ENCODE measurements around the gene TSPAN6.
A peak's percentile ranks its signal among the peaks of the same experiment; 100 is the strongest.

TSPAN6 gene

GRCh38 chrX:100636321-100636991 is at the start of gene TSPAN6:
Gene TSPAN6, minus strand, starts transcription at chrX:100636806. Its CDS starts 112 bp downstream, at chrX:100636694.
- peak; percentile 99 for ATAC-seq
- TF ChIP-seq ZFP3 (CRISPR knock-in tag; IDR thresholded peaks at IDR 0.05) (0 out of 2 replicates have a peak, but pooled peaks have one; percentile 27), CSRNP3 (CRISPR knock-in tag; IDR thresholded peaks at IDR 0.05) (no peak)

- peak; percentile 40 for ATAC-seq
These were observed 49.3 kb upstream of the TSPAN6 start for GRCh38 chrX:100685997-100686305.

GRCh38 chrX:100685284-100685996 is 48.8 kb upstream of the TSPAN6 start:
- TF ChIP-seq TCF4 (CRISPR knock-in tag; IDR thresholded peaks at IDR 0.05; ENCODE audit: borderline replicate concordance) (no peak), CSRNP3 (CRISPR knock-in tag; IDR thresholded peaks at IDR 0.05) (no peak), RARB (CRISPR knock-in tag; IDR thresholded peaks at IDR 0.05) (no peak), OSR1 (CRISPR knock-in tag; IDR thresholded peaks at IDR 0.05) (no peak), ZFP3 (CRISPR knock-in tag; IDR thresholded peaks at IDR 0.05) (no peak), TOX (CRISPR knock-in tag; IDR thresholded peaks at IDR 0.05; ENCODE audit: borderline replicate concordance) (no peak), CSDC2 (CRISPR knock-in tag; IDR thresholded peaks at IDR 0.05) (no peak), GLIS3 (CRISPR knock-in tag; IDR thresholded peaks at IDR 0.05) (no peak)
- peak; percentile 97 for ATAC-seq

More at GRCh38 chrX:100685997-100686305, 49.3 kb upstream of the TSPAN6 start:
- no peak for TF ChIP-seq ISL1 (CRISPR knock-in tag; IDR thresholded peaks at IDR 0.05)

- no peak for TF ChIP-seq ZFP3 (CRISPR knock-in tag; IDR thresholded peaks at IDR 0.05)
- TF ChIP-seq POU6F1 (CRISPR knock-in tag; IDR thresholded peaks at IDR 0.05; ENCODE audit: borderline replicate concordance, low read depth): no peak
- TF ChIP-seq ZNF8 (CRISPR knock-in tag; IDR thresholded peaks at IDR 0.05): no peak
- TF ChIP-seq TSHZ2 (CRISPR knock-in tag; IDR thresholded peaks at IDR 0.05): no peak
- TF ChIP-seq ISL1 (CRISPR knock-in tag; IDR thresholded peaks at IDR 0.05): no peak
- ATAC-seq: no peak
These were observed 46.3 kb upstream of the TSPAN6 start for GRCh38 chrX:100682939-100683338.

- TF ChIP-seq ZFP30 (CRISPR knock-in tag; IDR thresholded peaks at IDR 0.05) (no peak), ZNF70 (CRISPR knock-in tag; IDR thresholded peaks at IDR 0.05) (no peak), CSRNP3 (CRISPR knock-in tag; IDR thresholded peaks at IDR 0.05) (no peak), PPARA (CRISPR knock-in tag; IDR thresholded peaks at IDR 0.05; ENCODE audit: borderline replicate concordance) (no peak)
- no peak for ATAC-seq
These were observed 45.0 kb upstream of the TSPAN6 start for GRCh38 chrX:100681599-100681998.

Data from SK-N-SH treated with all-trans-retinoic acid at 6 μM for 48 hours (cell line).